Activated T-cell treated with anti-CD3 and anti-CD28 coated beads, Interleukin-2, amount 50 U/mL, for 4 hours (primary cell): ENCODE results near the gene ULBP3. TPM values are rescaled to one million over a fixed set of nuclear protein-coding genes. Genes with fewer than 3 reads are reported as not detected.
A peak's percentile ranks its signal among the peaks of the same experiment; 100 is the strongest.
"Not testable (repeated sequence)": the region's sequence is repeated elsewhere in the genome, so short reads cannot be mapped to it uniquely, and the experiment has no call there.

Experiments used
- ATAC-seq, 2 donors: fragments of 200-7000 bp; cut with Tn5 transposase; one replicate each; pipeline ENCODE4 v1.10.0; 2021
- DNase-seq: peaks from one replicate; pipeline ENCODE4 v3.0.0-alpha.2; 2020
- H3K27me3 Mint-ChIP-seq: one replicate; pipeline ENCODE4 v1.8.0; 2021; ENCODE audit warnings: low read depth, mixed read lengths
- H3K36me3 Mint-ChIP-seq: one replicate; pipeline ENCODE4 v1.8.0; 2022; ENCODE audit warnings: mixed read lengths; ENCODE audit not compliant: insufficient read depth
- H3K4me1 Mint-ChIP-seq: one replicate; pipeline ENCODE4 v1.8.0; 2021; ENCODE audit warnings: low read depth, mixed read lengths
- H3K4me3 Mint-ChIP-seq: one replicate; pipeline ENCODE4 v1.8.0; 2021; ENCODE audit warnings: mild to moderate bottlenecking, moderate library complexity, mixed read lengths
- H3K9me3 Mint-ChIP-seq: one replicate; pipeline ENCODE4 v1.8.0; 2021; ENCODE audit warnings: mixed read lengths
- total RNA-seq, 3 donors: library from RNA; stranded (reverse); gene quantifications; one replicate each; pipeline ENCODE4 v1.2.1, GENCODE V29; 2021

The ULBP3 gene
- total RNA-seq, 3 donors from 2014 or later = 0.40 to 1.1 (median 0.63) TPM

DNA sequence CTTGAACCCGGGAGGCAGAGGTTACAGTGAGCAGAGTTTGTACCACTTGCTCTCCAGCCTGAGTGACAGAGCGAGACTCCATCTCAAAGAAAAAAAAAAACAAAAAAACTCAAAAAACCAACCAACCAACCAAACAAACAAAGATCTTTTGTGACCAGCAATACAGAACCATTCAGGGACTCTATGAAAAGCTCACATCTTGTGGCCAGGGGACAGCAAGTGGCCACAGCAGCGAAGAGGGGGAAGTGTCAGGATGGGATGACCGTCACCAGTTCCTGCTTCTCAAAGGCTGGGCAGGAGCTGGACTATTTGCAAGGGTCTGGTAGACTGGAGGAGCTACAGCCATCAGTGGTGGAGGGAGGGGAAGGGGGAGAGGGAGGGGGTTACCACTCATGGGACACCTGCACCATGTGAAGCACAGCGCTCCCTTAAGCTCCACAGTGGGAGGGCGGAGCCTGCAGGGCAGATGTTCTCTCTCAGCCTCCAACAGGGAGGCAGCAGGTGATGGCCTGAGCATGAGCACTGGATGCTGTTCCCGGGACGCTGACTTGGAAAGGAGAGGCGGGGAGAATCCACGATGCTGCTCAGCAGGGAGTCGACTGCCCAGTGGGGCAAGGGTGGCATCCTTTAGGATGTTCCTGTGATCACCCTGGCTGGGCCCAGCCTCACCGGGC lies 19.7 kb upstream of the ULBP3 start:
- no peak for DNase-seq
- H3K4me1 Mint-ChIP-seq = no peaks in the 10 kb centered on the region

DNA sequence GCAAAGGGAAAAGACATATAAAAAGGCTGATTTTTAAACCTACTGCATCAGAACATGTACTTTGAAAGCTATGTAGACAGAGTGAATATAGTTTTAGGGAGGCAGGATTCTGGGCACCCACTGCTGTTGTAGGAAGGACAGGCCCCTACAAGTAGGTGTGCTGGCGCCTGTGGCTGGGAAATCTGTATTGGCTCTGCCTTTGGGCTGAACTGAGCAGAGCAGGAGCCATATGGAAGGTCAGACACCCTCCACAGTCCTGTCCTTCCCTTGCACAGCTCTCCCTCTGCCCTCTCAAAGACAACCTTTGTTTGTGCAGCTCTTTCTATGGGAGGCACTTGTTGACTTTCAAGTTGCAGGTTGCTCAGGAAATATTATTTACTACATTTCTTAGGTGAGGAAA lies 18.4 kb upstream of the ULBP3 start:
- no peak overlapping the region for H3K4me3 Mint-ChIP-seq
- DNase-seq (no peak), ATAC-seq (no peak)
- no peaks in the 10 kb centered on the region for H3K4me1 Mint-ChIP-seq
- no peaks in the 10 kb centered on the region for H3K9me3 Mint-ChIP-seq
- H3K27me3 Mint-ChIP-seq = peaks cover 21% of the 10 kb centered on the region
- H3K36me3 Mint-ChIP-seq = no peaks in the 10 kb centered on the region

More for the DNA sequence above, 19.7 kb upstream of the ULBP3 start:
- ATAC-seq = no peak
- Mint-ChIP-seq H3K9me3 (no peaks in the 10 kb centered on the region), H3K27me3 (peaks cover 13% of the 10 kb centered on the region), H3K4me3 (no peak overlapping the region), H3K36me3 (no peaks in the 10 kb centered on the region)

- Mint-ChIP-seq H3K36me3 (no peaks in the 10 kb centered on the region), H3K4me1 (no peaks in the 10 kb centered on the region), H3K27me3 (peaks cover 21% of the 10 kb centered on the region), H3K9me3 (no peaks in the 10 kb centered on the region), H3K4me3 (no peak overlapping the region)
- DNase-seq (no peak), ATAC-seq (no peak)
Measured at GRCh38 chr6:150086026-150086425, 17.1 kb upstream of the ULBP3 start.

- DNase-seq (no peak), ATAC-seq (no peak)
- Mint-ChIP-seq H3K4me1 (peaks cover 10% of the 10 kb centered on the region), H3K4me3 (no peak overlapping the region), H3K9me3 (no peaks in the 10 kb centered on the region), H3K36me3 (no peaks in the 10 kb centered on the region), H3K27me3 (peaks cover 24% of the 10 kb centered on the region)
Measured at GRCh38 chr6:150084426-150084825, 15.5 kb upstream of the ULBP3 start.

GRCh38 chr6:150083839-150084238 lies 14.9 kb upstream of the ULBP3 start:
- ATAC-seq (no peak), DNase-seq (no peak)
- Mint-ChIP-seq H3K36me3 (no peaks in the 10 kb centered on the region), H3K27me3 (peaks cover 27% of the 10 kb centered on the region), H3K9me3 (no peaks in the 10 kb centered on the region), H3K4me1 (peaks cover 14% of the 10 kb centered on the region), H3K4me3 (no peak overlapping the region)

- ATAC-seq (no peak), DNase-seq (no peak)
- Mint-ChIP-seq H3K36me3 (no peaks in the 10 kb centered on the region), H3K4me1 (peaks cover 18% of the 10 kb centered on the region), H3K4me3 (no peak overlapping the region), H3K27me3 (peaks cover 26% of the 10 kb centered on the region), H3K9me3 (no peaks in the 10 kb centered on the region)
Measured at GRCh38 chr6:150081702-150082101, 12.8 kb upstream of the ULBP3 start.

- H3K4me3 Mint-ChIP-seq = no peak overlapping the region
- DNase-seq (no peak), ATAC-seq (peak; percentile 44 to 57)
- H3K36me3 Mint-ChIP-seq = no peaks in the 10 kb centered on the region
- peaks cover 26% of the 10 kb centered on the region for H3K27me3 Mint-ChIP-seq
- peaks cover 22% of the 10 kb centered on the region for H3K4me1 Mint-ChIP-seq
- H3K9me3 Mint-ChIP-seq = no peaks in the 10 kb centered on the region
Measured at GRCh38 chr6:150079604-150080003, 10.7 kb upstream of the ULBP3 start.

GRCh38 chr6:150078788-150079187 lies 9.9 kb upstream of the ULBP3 start:
- H3K9me3 Mint-ChIP-seq = no peaks in the 10 kb centered on the region
- DNase-seq (no peak), ATAC-seq (no peak)
- no peaks in the 10 kb centered on the region for H3K36me3 Mint-ChIP-seq
- H3K27me3 Mint-ChIP-seq = peaks cover 27% of the 10 kb centered on the region
- H3K4me3 Mint-ChIP-seq = no peak overlapping the region
- peaks cover 22% of the 10 kb centered on the region for H3K4me1 Mint-ChIP-seq

- no peak overlapping the region for H3K4me3 Mint-ChIP-seq
- no peaks in the 10 kb centered on the region for H3K36me3 Mint-ChIP-seq
- DNase-seq (no peak), ATAC-seq (peak in 1 of 2 donors; percentile 47)
- peaks cover 29% of the 10 kb centered on the region for H3K27me3 Mint-ChIP-seq
- H3K4me1 Mint-ChIP-seq = peaks cover 26% of the 10 kb centered on the region
- H3K9me3 Mint-ChIP-seq = no peaks in the 10 kb centered on the region
Measured at GRCh38 chr6:150076196-150076893, 7.4 kb upstream of the ULBP3 start.

DNA sequence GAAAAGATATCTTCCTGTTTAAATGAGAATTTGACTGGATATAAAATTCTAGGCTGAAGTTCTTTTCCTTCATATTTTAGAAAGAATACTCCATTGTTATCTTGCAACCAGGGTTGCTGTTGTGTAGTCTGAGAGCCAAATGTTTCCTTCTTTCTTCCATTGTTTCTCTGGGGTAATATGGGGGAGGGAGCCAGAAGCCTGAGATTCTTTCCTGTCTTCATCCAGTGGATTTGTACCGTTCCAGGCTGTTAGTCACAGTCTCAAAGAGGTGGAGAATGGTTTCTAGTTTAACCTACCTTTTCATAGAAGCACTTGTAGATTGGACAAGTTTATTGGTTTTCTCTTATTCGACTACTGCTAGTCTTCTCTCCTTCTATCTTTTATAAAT lies 6.1 kb upstream of the ULBP3 start:
- DNase-seq = no peak
- Mint-ChIP-seq H3K9me3 (no peaks in the 10 kb centered on the region), H3K27me3 (peaks cover 27% of the 10 kb centered on the region), H3K4me1 (peaks cover 28% of the 10 kb centered on the region), H3K36me3 (no peaks in the 10 kb centered on the region), H3K4me3 (no peak overlapping the region)
- no peak for ATAC-seq

GRCh38 chr6:150074396-150075033 lies 5.6 kb upstream of the ULBP3 start:
- peaks cover 24% of the 10 kb centered on the region for H3K4me1 Mint-ChIP-seq
- H3K27me3 Mint-ChIP-seq = peaks cover 24% of the 10 kb centered on the region
- DNase-seq = not testable (repeated sequence)

GRCh38 chr6:150072201-150072600 lies 3.3 kb upstream of the ULBP3 start:
- Mint-ChIP-seq H3K36me3 (no peaks in the 10 kb centered on the region), H3K9me3 (no peaks in the 10 kb centered on the region), H3K4me3 (no peak overlapping the region), H3K4me1 (peaks cover 23% of the 10 kb centered on the region), H3K27me3 (peaks cover 18% of the 10 kb centered on the region)
- DNase-seq = peak; percentile 34
- no peak for ATAC-seq

More at GRCh38 chr6:150074396-150075033, 5.6 kb upstream of the ULBP3 start:
- H3K4me3 Mint-ChIP-seq, H3K36me3 Mint-ChIP-seq, ATAC-seq, H3K9me3 Mint-ChIP-seq: not testable (repeated sequence)

GRCh38 chr6:150070236-150070818 lies 1.4 kb upstream of the ULBP3 start:
- H3K4me3 Mint-ChIP-seq = no peak overlapping the region
- ATAC-seq = no peak
- H3K4me1 Mint-ChIP-seq = peaks cover 16% of the 10 kb centered on the region
- peaks cover 15% of the 10 kb centered on the region for H3K27me3 Mint-ChIP-seq
- no peak for DNase-seq
- peaks cover 3% of the 10 kb centered on the region for H3K36me3 Mint-ChIP-seq
- H3K9me3 Mint-ChIP-seq = no peaks in the 10 kb centered on the region

GRCh38 chr6:150069706-150070105 lies 785 bp upstream of the ULBP3 start:
- DNase-seq (no peak), ATAC-seq (no peak)
- Mint-ChIP-seq H3K9me3 (no peaks in the 10 kb centered on the region), H3K4me3 (peak overlapping the region; percentile 4), H3K27me3 (peaks cover 15% of the 10 kb centered on the region), H3K36me3 (peaks cover 3% of the 10 kb centered on the region), H3K4me1 (peaks cover 16% of the 10 kb centered on the region)
